KOPT-K1 (cell line): ENCODE data around the gene UBAC2.

Experiments used
- H3K27ac ChIP-seq: fragments of 200-600 bp; sonication (generic); 2 replicates; pipeline ENCODE4 v1.5.1; 2016; ENCODE audit warnings: antibody characterized with exemption, mild to moderate bottlenecking, low read depth, low read length; ENCODE audit not compliant: poor library complexity, severe bottlenecking
- H3K36me3 ChIP-seq: fragments of 200-600 bp; sonication (generic); 2 replicates; pipeline ENCODE4 v1.5.1; 2017; ENCODE audit warnings: antibody characterized with exemption, mild to moderate bottlenecking, low read length, moderate library complexity; ENCODE audit not compliant: insufficient read depth
- H3K9me3 ChIP-seq: fragments of 200-600 bp; sonication (generic); 2 replicates; pipeline ENCODE4 v1.5.1; 2017; ENCODE audit warnings: antibody characterized with exemption, low read length, mild to moderate bottlenecking; ENCODE audit not compliant: insufficient read depth, poor library complexity, severe bottlenecking

UBAC2 gene

GRCh38 chr13:99339230-99339721 lies 138.6 kb downstream of the UBAC2 start:
- no peak overlapping the region for H3K27ac ChIP-seq
- H3K9me3 ChIP-seq, result no peaks in the 10 kb centered on the region
- peaks cover 67% of the 10 kb centered on the region for H3K36me3 ChIP-seq

- H3K27ac ChIP-seq, result no peak overlapping the region
- H3K36me3 ChIP-seq, result peaks cover 73% of the 10 kb centered on the region
Observed at GRCh38 chr13:99339736-99340397, 139.2 kb downstream of the UBAC2 start.

GRCh38 chr13:99340638-99341037 lies 140.0 kb downstream of the UBAC2 start:
- no peak overlapping the region for H3K27ac ChIP-seq
- peaks cover 77% of the 10 kb centered on the region for H3K36me3 ChIP-seq
- no peaks in the 10 kb centered on the region for H3K9me3 ChIP-seq

More at GRCh38 chr13:99339736-99340397, 139.2 kb downstream of the UBAC2 start:
- no peaks in the 10 kb centered on the region for H3K9me3 ChIP-seq

GRCh38 chr13:99341969-99342722 lies 141.5 kb downstream of the UBAC2 start:
- Histone ChIP-seq H3K36me3 (peaks cover 80% of the 10 kb centered on the region), H3K9me3 (no peaks in the 10 kb centered on the region), H3K27ac (no peak overlapping the region)

- H3K9me3 ChIP-seq, result no peaks in the 10 kb centered on the region
- H3K36me3 ChIP-seq, result peaks cover 84% of the 10 kb centered on the region
- H3K27ac ChIP-seq, result no peak overlapping the region
Observed at GRCh38 chr13:99342723-99343315, 142.2 kb downstream of the UBAC2 start.

- H3K27ac ChIP-seq, result no peak overlapping the region
- H3K36me3 ChIP-seq, result peaks cover 93% of the 10 kb centered on the region
- H3K9me3 ChIP-seq, result no peaks in the 10 kb centered on the region
Observed at GRCh38 chr13:99344610-99345208, 144.1 kb downstream of the UBAC2 start.

- peaks cover 93% of the 10 kb centered on the region for H3K36me3 ChIP-seq
- no peak overlapping the region for H3K27ac ChIP-seq
- H3K9me3 ChIP-seq, result no peaks in the 10 kb centered on the region
Observed at GRCh38 chr13:99345345-99345744, 144.7 kb downstream of the UBAC2 start.

- H3K36me3 ChIP-seq, result peaks cover 86% of the 10 kb centered on the region
Observed at GRCh38 chr13:99346335-99347042, 145.8 kb downstream of the UBAC2 start.

GRCh38 chr13:99347335-99347878 lies 146.8 kb downstream of the UBAC2 start:
- H3K27ac ChIP-seq, result no peak overlapping the region
- peaks cover 82% of the 10 kb centered on the region for H3K36me3 ChIP-seq

More at GRCh38 chr13:99346335-99347042, 145.8 kb downstream of the UBAC2 start:
- no peak overlapping the region for H3K27ac ChIP-seq
- no peaks in the 10 kb centered on the region for H3K9me3 ChIP-seq

GRCh38 chr13:99347911-99348451 lies 147.3 kb downstream of the UBAC2 start:
- Histone ChIP-seq H3K27ac (no peak overlapping the region), H3K9me3 (no peaks in the 10 kb centered on the region), H3K36me3 (peaks cover 82% of the 10 kb centered on the region)

More at GRCh38 chr13:99347335-99347878, 146.8 kb downstream of the UBAC2 start:
- H3K9me3 ChIP-seq, result no peaks in the 10 kb centered on the region

- H3K9me3 ChIP-seq, result no peaks in the 10 kb centered on the region
- peaks cover 82% of the 10 kb centered on the region for H3K36me3 ChIP-seq
- no peak overlapping the region for H3K27ac ChIP-seq
Observed at GRCh38 chr13:99350191-99350590, 149.5 kb downstream of the UBAC2 start.

- Histone ChIP-seq H3K36me3 (peaks cover 81% of the 10 kb centered on the region), H3K9me3 (no peaks in the 10 kb centered on the region), H3K27ac (no peak overlapping the region)
Observed at GRCh38 chr13:99351772-99352171, 151.1 kb downstream of the UBAC2 start.

GRCh38 chr13:99352351-99353245 lies 151.9 kb downstream of the UBAC2 start:
- Histone ChIP-seq H3K9me3 (no peaks in the 10 kb centered on the region), H3K27ac (no peak overlapping the region)

More at GRCh38 chr13:99352351-99353245, 151.9 kb downstream of the UBAC2 start:
- peaks cover 81% of the 10 kb centered on the region for H3K36me3 ChIP-seq
